ENCODE data around the gene HES4. TPM values are rescaled to one million over a fixed set of nuclear protein-coding genes. Genes with fewer than 3 reads are reported as not detected.

Gene HES4
- total and polyA plus RNA-seq, 7 experiments from 2014 or later = 0.22 to 35.0 (median 1.8) TPM; not detected in 2

GRCh38 chr1:973459-974292 lies 26.2 kb downstream of the HES4 start:
- Mint-ChIP-seq H3K27me3 (peaks cover 0 to 19% (median 15%) of the 10 kb centered on the region in 5 donors), H3K9me3 (peaks cover 0 to 4% (median 0%) of the 10 kb centered on the region in 11 donors), H3K4me1 (peaks cover 0 to 8% (median 4%) of the 10 kb centered on the region in 7 donors), H3K27ac (peak overlapping the region in 1 of 9 donors; percentile 17), H3K36me3 (no peaks in the 10 kb centered on the region), H3K4me3 (no peak overlapping the region)
- Histone ChIP-seq H3K36me3 (ENCODE audit: control insufficient read depth in 2 of 3, insufficient read depth in 3 of 3, low read length in 3 of 3) (no peaks in the 10 kb centered on the region), H3K27me3 (ENCODE audit: control insufficient read depth in 2 of 2, insufficient read depth in 2 of 2, low read length in 2 of 2) (peaks cover 0 to 3% of the 10 kb centered on the region in 2 donors), H3K4me1 (ENCODE audit: control insufficient read depth in 2 of 2, insufficient read depth in 2 of 2, low read length in 2 of 2) (peaks cover 0 to 10% of the 10 kb centered on the region in 2 donors), H3K27ac (ENCODE audit: low read depth, low read length) (no peak overlapping the region), H3K9me3 (ENCODE audit: control insufficient read depth in 2 of 3, low read length in 3 of 3) (no peaks in the 10 kb centered on the region), H3K4me3 (ENCODE audit: low read length) (no peak overlapping the region)
- DNase-seq (peak in 1 of 9 donors; percentile 6), ATAC-seq (no peak)
- ChIA-PET POLR2A (no interaction called here), CTCF (no interaction called here)
- intact Hi-C loops (cut with micrococcal nuclease) = no loop called here

- Mint-ChIP-seq H3K4me3 (no peak overlapping the region), H3K4me1 (peaks cover 0 to 7% (median 3%) of the 10 kb centered on the region in 7 donors), H3K9me3 (peaks cover 0 to 4% (median 0%) of the 10 kb centered on the region in 11 donors), H3K27ac (peak overlapping the region in 1 of 9 donors; percentile 17), H3K27me3 (peaks cover 5 to 25% (median 19%) of the 10 kb centered on the region in 5 donors), H3K36me3 (no peaks in the 10 kb centered on the region)
- Histone ChIP-seq H3K27ac (ENCODE audit: low read depth, low read length) (no peak overlapping the region), H3K36me3 (ENCODE audit: control insufficient read depth in 2 of 3, insufficient read depth in 3 of 3, low read length in 3 of 3) (no peaks in the 10 kb centered on the region), H3K4me1 (ENCODE audit: control insufficient read depth in 2 of 2, insufficient read depth in 2 of 2, low read length in 2 of 2) (peaks cover 0 to 10% of the 10 kb centered on the region in 2 donors), H3K27me3 (ENCODE audit: control insufficient read depth in 2 of 2, insufficient read depth in 2 of 2, low read length in 2 of 2) (peaks cover 0 to 3% of the 10 kb centered on the region in 2 donors), H3K9me3 (ENCODE audit: control insufficient read depth in 2 of 3, low read length in 3 of 3) (no peaks in the 10 kb centered on the region), H3K4me3 (ENCODE audit: low read length) (no peak overlapping the region)
- ChIA-PET POLR2A (interaction anchor here (0.5 kb wide), 1 partner anchor 1178 kb away, joined by 4 read pairs; no protein-coding TSS in a partner anchor), CTCF (no interaction called here)
- peak in 1 of 9 donors; percentile 7 for DNase-seq
- ATAC-seq = no peak
- intact Hi-C loops (cut with micrococcal nuclease) = no loop called here
These were observed 27.0 kb downstream of the HES4 start for GRCh38 chr1:972726-973458.

GRCh38 chr1:971751-972506 lies 28.0 kb downstream of the HES4 start:
- Histone ChIP-seq H3K27ac (ENCODE audit: low read depth, low read length) (no peak overlapping the region), H3K4me3 (ENCODE audit: low read length) (no peak overlapping the region), H3K9me3 (ENCODE audit: control insufficient read depth in 2 of 3, low read length in 3 of 3) (no peaks in the 10 kb centered on the region), H3K27me3 (ENCODE audit: control insufficient read depth in 2 of 2, insufficient read depth in 2 of 2, low read length in 2 of 2) (peaks cover 0 to 3% of the 10 kb centered on the region in 2 donors), H3K36me3 (ENCODE audit: control insufficient read depth in 2 of 3, insufficient read depth in 3 of 3, low read length in 3 of 3) (no peaks in the 10 kb centered on the region), H3K4me1 (ENCODE audit: control insufficient read depth in 2 of 2, insufficient read depth in 2 of 2, low read length in 2 of 2) (peaks cover 4 to 10% of the 10 kb centered on the region in 2 donors)
- Mint-ChIP-seq H3K9me3 (peaks cover 0 to 4% (median 0%) of the 10 kb centered on the region in 11 donors), H3K4me3 (no peak overlapping the region), H3K36me3 (no peaks in the 10 kb centered on the region), H3K27ac (no peak overlapping the region), H3K4me1 (peaks cover 0 to 7% (median 3%) of the 10 kb centered on the region in 7 donors), H3K27me3 (peaks cover 5 to 25% (median 19%) of the 10 kb centered on the region in 5 donors)
- intact Hi-C loops (cut with micrococcal nuclease) = no loop called here
- ATAC-seq (no peak), DNase-seq (peak in 1 of 9 donors; percentile 6)
- CTCF ChIA-PET = no interaction called here
- POLR2A ChIA-PET = interaction anchor here (0.5 kb wide), 1 partner anchor 1179 kb away, joined by 4 read pairs; no protein-coding TSS in a partner anchor

- CTCF ChIA-PET = no interaction called here
- H3K27ac ChIP-seq (ENCODE audit: low read depth, low read length) = no peak overlapping the region
- POLR2A ChIA-PET = interaction anchor here (0.6 to 1.0 kb wide), 2 partner anchors 12 to 394 kb away, joined by 3 to 4 read pairs; partner anchors contain the start of gene NOC2L
- H3K9me3 ChIP-seq (ENCODE audit: control insufficient read depth in 2 of 3, low read length in 3 of 3) = no peaks in the 10 kb centered on the region
- intact Hi-C loops (cut with micrococcal nuclease) = no loop called here
- no peak overlapping the region for H3K4me3 ChIP-seq (ENCODE audit: low read length)
- no peaks in the 10 kb centered on the region for H3K36me3 Mint-ChIP-seq
- ATAC-seq = no peak
- peaks cover 4 to 10% of the 10 kb centered on the region in 2 donors for H3K4me1 ChIP-seq (ENCODE audit: control insufficient read depth in 2 of 2, insufficient read depth in 2 of 2, low read length in 2 of 2)
- no peaks in the 10 kb centered on the region for H3K36me3 ChIP-seq (ENCODE audit: control insufficient read depth in 2 of 3, insufficient read depth in 3 of 3, low read length in 3 of 3)
- peaks cover 0 to 7% (median 3%) of the 10 kb centered on the region in 7 donors for H3K4me1 Mint-ChIP-seq
- DNase-seq = peak in 1 of 9 donors; percentile 7
- no peak overlapping the region for H3K4me3 Mint-ChIP-seq
- peaks cover 5 to 25% (median 19%) of the 10 kb centered on the region in 5 donors for H3K27me3 Mint-ChIP-seq
- H3K27me3 ChIP-seq (ENCODE audit: control insufficient read depth in 2 of 2, insufficient read depth in 2 of 2, low read length in 2 of 2) = peaks cover 0 to 3% of the 10 kb centered on the region in 2 donors
- peaks cover 0 to 4% (median 0%) of the 10 kb centered on the region in 11 donors for H3K9me3 Mint-ChIP-seq
- H3K27ac Mint-ChIP-seq = no peak overlapping the region
These were observed 28.7 kb downstream of the HES4 start for GRCh38 chr1:970973-971730.

- Mint-ChIP-seq H3K27ac (no peak overlapping the region), H3K4me3 (no peak overlapping the region), H3K4me1 (peaks cover 0 to 4% (median 0%) of the 10 kb centered on the region in 7 donors), H3K27me3 (peaks cover 4 to 20% (median 15%) of the 10 kb centered on the region in 5 donors), H3K36me3 (no peaks in the 10 kb centered on the region), H3K9me3 (peaks cover 0 to 4% (median 0%) of the 10 kb centered on the region in 11 donors)
- H3K4me1 ChIP-seq (ENCODE audit: control insufficient read depth in 2 of 2, insufficient read depth in 2 of 2, low read length in 2 of 2) = peaks cover 4 to 5% of the 10 kb centered on the region in 2 donors
- peaks cover 0 to 3% of the 10 kb centered on the region in 2 donors for H3K27me3 ChIP-seq (ENCODE audit: control insufficient read depth in 2 of 2, insufficient read depth in 2 of 2, low read length in 2 of 2)
- no peaks in the 10 kb centered on the region for H3K36me3 ChIP-seq (ENCODE audit: control insufficient read depth in 2 of 3, insufficient read depth in 3 of 3, low read length in 3 of 3)
- DNase-seq (peak in 1 of 9 donors; percentile 5), ATAC-seq (no peak)
- H3K9me3 ChIP-seq (ENCODE audit: control insufficient read depth in 2 of 3, low read length in 3 of 3) = no peaks in the 10 kb centered on the region
- intact Hi-C loops (cut with micrococcal nuclease) = no loop called here
- no peak overlapping the region for H3K27ac ChIP-seq (ENCODE audit: low read depth, low read length)
- ChIA-PET POLR2A (interaction anchor here (0.6 to 1.0 kb wide), 2 partner anchors 11 to 395 kb away, joined by 3 to 4 read pairs; partner anchors contain the start of gene NOC2L), CTCF (no interaction called here)
- no peak overlapping the region for H3K4me3 ChIP-seq (ENCODE audit: low read length)
These were observed 29.5 kb downstream of the HES4 start for GRCh38 chr1:970242-970972.

Data from naive thymus-derived CD4-positive, alpha-beta T cell (primary cell).